Peyer's patch (tissue), 4 donors: ENCODE results near the gene CERS6. TPM values are rescaled to one million over a fixed set of nuclear protein-coding genes. Genes with fewer than 3 reads are reported as not detected.

Experiments used
- DNase-seq, 3 donors: peaks; one replicate each; pipeline ENCODE4 v3.0.0-alpha.2; 2017 to 2019
- H3K27ac ChIP-seq, 4 donors: fragments of 200-600 bp; sonication (generic); one replicate each; pipeline ENCODE4 v1.5.1; 2016 to 2019
- H3K27me3 ChIP-seq, 2 donors: fragments of 200-600 bp; sonication (generic); one replicate each; pipeline ENCODE4 v1.5.1; 2019
- H3K36me3 ChIP-seq, 3 donors: fragments of 200-600 bp; sonication (generic); one replicate each; pipeline ENCODE4 v1.5.1; 2016 to 2019
- H3K4me1 ChIP-seq, 4 donors: fragments of 200-600 bp; sonication (generic); one replicate each; pipeline ENCODE4 v1.5.1; 2016 to 2019
- H3K4me3 ChIP-seq, 4 donors: fragments of 200-600 bp; sonication (generic); 1 replicate in 3 of 4; 2 replicates in 1 of 4; pipeline ENCODE4 v1.5.1; 2016 to 2019; ENCODE audit warnings: mild to moderate bottlenecking in 1 of 4
- H3K9me3 ChIP-seq, 4 donors: fragments of 200-600 bp; sonication (generic); one replicate each; pipeline ENCODE4 v1.5.1; 2016 to 2019; ENCODE audit warnings: mild to moderate bottlenecking in 1 of 4
- CTCF ChIP-seq, 6 experiments: fragments of 450-650 bp in 4 of 6; fragments of 200-600 bp in 2 of 6; sonication (generic) in 1 of 6; IDR thresholded peaks; one replicate each; pipeline ENCODE4 v1.5.1; 2017 to 2019; ENCODE audit warnings: antibody characterized with exemption in 6 of 6, mild to moderate bottlenecking in 3 of 6, moderate library complexity in 1 of 6
- POLR2A ChIP-seq, 2 donors: fragments of 450-650 bp; IDR thresholded peaks; one replicate each; pipeline ENCODE4 v1.5.1; 2017; ENCODE audit warnings: antibody characterized with exemption in 2 of 2, mild to moderate bottlenecking in 2 of 2, moderate library complexity in 2 of 2
- total RNA-seq, 4 donors: library from RNA; depleted of rRNA; stranded (reverse); fragments of >200 nt; gene quantifications; one replicate each; pipeline ENCODE4 v1.1.0, GENCODE V29; 2016

CERS6 gene
- total RNA-seq, 4 donors from 2014 or later, result 28.1 to 110 (median 96.7) TPM

GRCh38 chr2:168573128-168573903, 117.2 kb downstream of the CERS6 start:
- TF ChIP-seq POLR2A (IDR thresholded peaks at IDR 0.05) (no peak), CTCF (IDR thresholded peaks at IDR 0.05) (no peak)
- peaks cover 0 to 5% (median 0%) of the 10 kb centered on the region in 4 donors for H3K4me1 ChIP-seq

GRCh38 chr2:168574856-168575630, 119.0 kb downstream of the CERS6 start:
- Histone ChIP-seq H3K4me3 (no peak overlapping the region), H3K36me3 (no peaks in the 10 kb centered on the region), H3K4me1 (peaks cover 0 to 5% (median 0%) of the 10 kb centered on the region in 4 donors), H3K27ac (no peak overlapping the region), H3K27me3 (no peaks in the 10 kb centered on the region), H3K9me3 (no peaks in the 10 kb centered on the region)
- TF ChIP-seq CTCF (IDR thresholded peaks at IDR 0.05), result no peak
- TF ChIP-seq POLR2A (IDR thresholded peaks at IDR 0.05), result no peak
- no peak for DNase-seq

More at GRCh38 chr2:168573128-168573903, 117.2 kb downstream of the CERS6 start:
- H3K27ac ChIP-seq, result no peak overlapping the region
- DNase-seq, result no peak
- no peaks in the 10 kb centered on the region for H3K9me3 ChIP-seq
- H3K27me3 ChIP-seq, result no peaks in the 10 kb centered on the region
- no peak overlapping the region for H3K4me3 ChIP-seq
- no peaks in the 10 kb centered on the region for H3K36me3 ChIP-seq

GRCh38 chr2:168577885-168578284, 121.8 kb downstream of the CERS6 start:
- no peaks in the 10 kb centered on the region for H3K36me3 ChIP-seq
- TF ChIP-seq CTCF (IDR thresholded peaks at IDR 0.05), result no peak
- TF ChIP-seq POLR2A (IDR thresholded peaks at IDR 0.05), result no peak
- no peak overlapping the region for H3K27ac ChIP-seq
- H3K4me3 ChIP-seq, result no peak overlapping the region
- no peaks in the 10 kb centered on the region for H3K9me3 ChIP-seq
- peaks cover 0 to 5% (median 0%) of the 10 kb centered on the region in 4 donors for H3K4me1 ChIP-seq
- peak in 1 of 3 donors; percentile 49 for DNase-seq
- H3K27me3 ChIP-seq, result no peaks in the 10 kb centered on the region

GRCh38 chr2:168583064-168583709, 127.1 kb downstream of the CERS6 start:
- Histone ChIP-seq H3K9me3 (no peaks in the 10 kb centered on the region), H3K27ac (peak overlapping the region in 2 of 4 donors; percentile 7 to 53), H3K36me3 (no peaks in the 10 kb centered on the region), H3K4me3 (no peak overlapping the region), H3K4me1 (peaks cover 0 to 5% (median 0%) of the 10 kb centered on the region in 4 donors), H3K27me3 (no peaks in the 10 kb centered on the region)
- no peak for DNase-seq
- TF ChIP-seq CTCF (IDR thresholded peaks at IDR 0.05) (no peak), POLR2A (IDR thresholded peaks at IDR 0.05) (no peak)

- peak overlapping the region in 2 of 4 donors; percentile 7 to 53 for H3K27ac ChIP-seq
- TF ChIP-seq CTCF (IDR thresholded peaks at IDR 0.05) (no peak), POLR2A (IDR thresholded peaks at IDR 0.05) (no peak)
- H3K9me3 ChIP-seq, result no peaks in the 10 kb centered on the region
- H3K27me3 ChIP-seq, result no peaks in the 10 kb centered on the region
- peak in 1 of 3 donors; percentile 54 for DNase-seq
- H3K36me3 ChIP-seq, result no peaks in the 10 kb centered on the region
- H3K4me1 ChIP-seq, result peaks cover 0 to 5% (median 0%) of the 10 kb centered on the region in 4 donors
- no peak overlapping the region for H3K4me3 ChIP-seq
Measured at GRCh38 chr2:168583710-168584521, 127.8 kb downstream of the CERS6 start.
